Tibial artery (tissue), 4 donors: ENCODE measurements around the gene OPALIN.

Experiments used
- DNase-seq, 2 donors: peaks; one replicate each; pipeline ENCODE4 v3.0.0-alpha.2; 2019
- H3K27ac ChIP-seq, 2 donors: fragments of 200-600 bp; sonication (generic) in 1 of 2; 1 replicate in 1 of 2; 2 replicates in 1 of 2; pipeline ENCODE4 v1.5.1; 2018 to 2019; ENCODE audit warnings: mild to moderate bottlenecking in 1 of 2
- H3K27me3 ChIP-seq, 2 donors: fragments of 200-600 bp; sonication (generic) in 1 of 2; one replicate each; pipeline versions ENCODE4 v1.5.1 to v1.6.0; 2016 to 2019
- H3K36me3 ChIP-seq, 3 donors: fragments of 200-600 bp; sonication (generic) in 2 of 3; one replicate each; pipeline ENCODE4 v1.5.1; 2016 to 2019; ENCODE audit warnings: mild to moderate bottlenecking in 2 of 3
- H3K4me1 ChIP-seq, 4 donors: fragments of 200-600 bp; sonication (generic) in 2 of 4; 1 replicate in 3 of 4; 2 replicates in 1 of 4; pipeline ENCODE4 v1.5.1; 2016 to 2019
- H3K4me3 ChIP-seq, 2 donors: fragments of 200-600 bp; sonication (generic) in 1 of 2; 1 replicate in 1 of 2; 2 replicates in 1 of 2; pipeline ENCODE4 v1.5.1; 2018 to 2019; ENCODE audit warnings: mild to moderate bottlenecking in 2 of 2
- H3K9me3 ChIP-seq, 3 donors: fragments of 200-600 bp; sonication (generic) in 1 of 3; one replicate each; pipeline ENCODE4 v1.5.1; 2016 to 2019
- intact Hi-C: fragments of 100-400 bp; cut with DNase I; formaldehyde crosslinking; loops from one replicate; pipeline ENCODE4 v1.15.0; 2023; ENCODE audit warnings: low total_unique reads
- TF ChIP-seq, protein P1 (sequence below), 2 experiments: fragments of 200-600 bp in 1 of 2; fragments of 450-650 bp in 1 of 2; IDR thresholded peaks; one replicate each; pipeline ENCODE4 v1.5.1; 2017 to 2019; ENCODE audit warnings: antibody characterized with exemption in 2 of 2, mild to moderate bottlenecking in 1 of 2, moderate library complexity in 1 of 2

OPALIN gene

GRCh38 chr10:96379758-96380157, 21.0 kb upstream of the OPALIN start:
- Histone ChIP-seq H3K4me3 (no peak overlapping the region), H3K4me1 (peaks cover 0 to 10% (median 4%) of the 10 kb centered on the region in 4 donors), H3K9me3 (no peaks in the 10 kb centered on the region), H3K36me3 (no peaks in the 10 kb centered on the region), H3K27ac (no peak overlapping the region), H3K27me3 (peaks cover 0 to 33% of the 10 kb centered on the region in 2 donors)
- TF ChIP-seq, protein P1, sequence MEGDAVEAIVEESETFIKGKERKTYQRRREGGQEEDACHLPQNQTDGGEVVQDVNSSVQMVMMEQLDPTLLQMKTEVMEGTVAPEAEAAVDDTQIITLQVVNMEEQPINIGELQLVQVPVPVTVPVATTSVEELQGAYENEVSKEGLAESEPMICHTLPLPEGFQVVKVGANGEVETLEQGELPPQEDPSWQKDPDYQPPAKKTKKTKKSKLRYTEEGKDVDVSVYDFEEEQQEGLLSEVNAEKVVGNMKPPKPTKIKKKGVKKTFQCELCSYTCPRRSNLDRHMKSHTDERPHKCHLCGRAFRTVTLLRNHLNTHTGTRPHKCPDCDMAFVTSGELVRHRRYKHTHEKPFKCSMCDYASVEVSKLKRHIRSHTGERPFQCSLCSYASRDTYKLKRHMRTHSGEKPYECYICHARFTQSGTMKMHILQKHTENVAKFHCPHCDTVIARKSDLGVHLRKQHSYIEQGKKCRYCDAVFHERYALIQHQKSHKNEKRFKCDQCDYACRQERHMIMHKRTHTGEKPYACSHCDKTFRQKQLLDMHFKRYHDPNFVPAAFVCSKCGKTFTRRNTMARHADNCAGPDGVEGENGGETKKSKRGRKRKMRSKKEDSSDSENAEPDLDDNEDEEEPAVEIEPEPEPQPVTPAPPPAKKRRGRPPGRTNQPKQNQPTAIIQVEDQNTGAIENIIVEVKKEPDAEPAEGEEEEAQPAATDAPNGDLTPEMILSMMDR (IDR thresholded peaks at IDR 0.05): no peak
- DNase-seq: no peak
- intact Hi-C loops: loop anchor here (10.0 kb wide), 1 partner anchor 655 kb away; no protein-coding TSS in a partner anchor

- TF ChIP-seq, protein P1 (IDR thresholded peaks at IDR 0.05): no peak
- H3K27ac ChIP-seq: no peak overlapping the region
- intact Hi-C loops: no loop called here
Measured at GRCh38 chr10:96378741-96379140, 19.9 kb upstream of the OPALIN start.

GRCh38 chr10:96377816-96378294, 19.1 kb upstream of the OPALIN start:
- H3K36me3 ChIP-seq: no peaks in the 10 kb centered on the region
- peaks cover 0 to 26% of the 10 kb centered on the region in 2 donors for H3K27me3 ChIP-seq
- peaks cover 0 to 15% (median 6%) of the 10 kb centered on the region in 4 donors for H3K4me1 ChIP-seq
- no peak for DNase-seq
- no peak overlapping the region for H3K4me3 ChIP-seq
- no peak overlapping the region for H3K27ac ChIP-seq
- intact Hi-C loops: no loop called here
- TF ChIP-seq, protein P1 (IDR thresholded peaks at IDR 0.05): no peak
- no peaks in the 10 kb centered on the region for H3K9me3 ChIP-seq

More at GRCh38 chr10:96378741-96379140, 19.9 kb upstream of the OPALIN start:
- Histone ChIP-seq H3K36me3 (no peaks in the 10 kb centered on the region), H3K9me3 (no peaks in the 10 kb centered on the region), H3K27me3 (peaks cover 0 to 28% of the 10 kb centered on the region in 2 donors), H3K4me1 (peaks cover 0 to 15% (median 6%) of the 10 kb centered on the region in 4 donors), H3K4me3 (no peak overlapping the region)
- DNase-seq: no peak

GRCh38 chr10:96376483-96376882, 17.7 kb upstream of the OPALIN start:
- H3K9me3 ChIP-seq: no peaks in the 10 kb centered on the region
- no peak overlapping the region for H3K4me3 ChIP-seq
- H3K27me3 ChIP-seq: peaks cover 0 to 26% of the 10 kb centered on the region in 2 donors
- TF ChIP-seq, protein P1 (IDR thresholded peaks at IDR 0.05): no peak
- DNase-seq: no peak
- intact Hi-C loops: no loop called here
- H3K4me1 ChIP-seq: peaks cover 0 to 15% (median 6%) of the 10 kb centered on the region in 4 donors
- H3K27ac ChIP-seq: no peak overlapping the region
- H3K36me3 ChIP-seq: no peaks in the 10 kb centered on the region

- Histone ChIP-seq H3K4me3 (peak overlapping the region; percentile 38 to 50), H3K27ac (no peak overlapping the region), H3K36me3 (no peaks in the 10 kb centered on the region), H3K27me3 (peaks cover 0 to 26% of the 10 kb centered on the region in 2 donors), H3K4me1 (peaks cover 0 to 15% (median 6%) of the 10 kb centered on the region in 4 donors), H3K9me3 (no peaks in the 10 kb centered on the region)
- TF ChIP-seq, protein P1 (IDR thresholded peaks at IDR 0.05): peak; percentile 91 to 97
- DNase-seq: peak; percentile 82 to 89
- intact Hi-C loops: no loop called here
Measured at GRCh38 chr10:96374985-96375830, 16.4 kb upstream of the OPALIN start.
